Measurements from ENCODE around the gene ZFP69B. TPM values are rescaled to one million over a fixed set of nuclear protein-coding genes. Genes with fewer than 3 reads are reported as not detected.

Gene ZFP69B
- total RNA-seq, 6 experiments from 2014 or later = 0.14 to 1.5 (median 0.87) TPM

GRCh38 chr1:40454873-40455272, 4.6 kb downstream of the ZFP69B start:
- ATAC-seq = no peak
- Histone ChIP-seq H3K4me3 (no peak overlapping the region), H3K27me3 (no peaks in the 10 kb centered on the region), H3K4me1 (peaks cover 0 to 6% (median 0%) of the 10 kb centered on the region in 4 donors), H3K9me3 (peaks cover 0 to 31% (median 4%) of the 10 kb centered on the region in 4 donors), H3K27ac (no peak overlapping the region), H3K36me3 (peaks cover 0 to 4% (median 0%) of the 10 kb centered on the region in 4 donors)
- 100% methylated on average over 1 of the region's 1 CpG for WGBS (ENCODE audit: insufficient coverage, low coverage, low lambda C conversion rate, missing lambda C conversion rate)
- DNase-seq = no peak
- TF ChIP-seq POLR2A (IDR thresholded peaks at IDR 0.05) (no peak), CTCF (IDR thresholded peaks at IDR 0.05) (no peak)
- intact Hi-C loops (cut with DNase I) = no loop called here

DNA sequence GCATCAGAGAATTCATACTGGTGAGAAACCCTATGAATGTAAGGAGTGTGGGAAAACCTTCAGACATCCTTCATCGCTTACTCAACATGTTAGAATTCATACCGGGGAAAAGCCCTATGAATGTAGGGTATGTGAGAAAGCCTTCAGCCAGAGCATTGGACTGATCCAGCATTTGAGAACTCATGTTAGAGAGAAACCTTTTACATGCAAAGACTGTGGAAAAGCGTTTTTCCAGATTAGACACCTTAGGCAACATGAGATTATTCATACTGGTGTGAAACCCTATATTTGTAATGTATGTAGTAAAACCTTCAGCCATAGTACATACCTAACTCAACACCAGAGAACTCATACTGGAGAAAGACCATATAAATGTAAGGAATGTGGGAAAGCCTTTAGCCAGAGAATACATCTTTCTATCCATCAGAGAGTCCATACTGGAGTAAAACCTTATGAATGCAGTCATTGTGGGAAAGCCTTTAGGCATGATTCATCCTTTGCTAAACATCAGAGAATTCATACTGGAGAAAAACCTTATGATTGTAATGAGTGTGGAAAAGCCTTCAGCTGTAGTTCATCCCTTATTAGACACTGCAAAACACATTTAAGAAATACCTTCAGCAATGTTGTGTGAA, 12.8 kb downstream of the ZFP69B start:
- 90% methylated on average over 3 of the region's 3 CpGs for WGBS (ENCODE audit: insufficient coverage, low coverage, low lambda C conversion rate, missing lambda C conversion rate)
- no peaks in the 10 kb centered on the region for H3K27me3 ChIP-seq
- no peak for DNase-seq
- no peak for ATAC-seq
- TF ChIP-seq CTCF (IDR thresholded peaks at IDR 0.05) (no peak), POLR2A (IDR thresholded peaks at IDR 0.05) (no peak)
- no peaks in the 10 kb centered on the region for H3K4me1 ChIP-seq
- intact Hi-C loops (cut with DNase I) = no loop called here
- H3K9me3 ChIP-seq = peaks cover 0 to 61% (median 28%) of the 10 kb centered on the region in 4 donors
- H3K36me3 ChIP-seq = peaks cover 0 to 9% (median 0%) of the 10 kb centered on the region in 4 donors
- H3K4me3 ChIP-seq = no peak overlapping the region
- no peak overlapping the region for H3K27ac ChIP-seq

DNA sequence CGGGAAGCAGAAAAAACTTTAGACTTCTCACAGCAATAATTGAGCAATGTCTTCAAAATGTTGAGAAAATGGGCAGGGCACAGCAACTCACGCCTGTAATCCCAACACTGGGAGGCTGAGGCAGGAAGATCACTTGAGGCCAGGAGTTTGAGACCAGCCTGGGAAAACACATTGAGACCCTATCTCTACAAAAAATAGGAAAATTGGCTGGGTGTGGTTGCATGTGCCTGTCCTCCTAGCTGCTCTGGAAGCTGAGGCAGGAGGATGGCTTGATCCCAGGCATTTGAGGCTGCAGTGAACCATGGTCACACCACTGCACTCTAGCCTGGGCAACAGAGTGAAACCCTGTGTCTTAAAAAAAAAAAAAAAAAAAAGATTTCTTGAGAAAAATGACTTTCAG, 19.1 kb downstream of the ZFP69B start:
- Histone ChIP-seq H3K4me3 (no peak overlapping the region), H3K36me3 (no peaks in the 10 kb centered on the region), H3K9me3 (peaks cover 0 to 40% (median 5%) of the 10 kb centered on the region in 4 donors), H3K4me1 (no peaks in the 10 kb centered on the region), H3K27ac (no peak overlapping the region), H3K27me3 (no peaks in the 10 kb centered on the region)
- intact Hi-C loops (cut with DNase I) = no loop called here
- WGBS (ENCODE audit: insufficient coverage, low coverage, low lambda C conversion rate, missing lambda C conversion rate) = 100% methylated on average over 2 of the region's 2 CpGs
- TF ChIP-seq CTCF (IDR thresholded peaks at IDR 0.05) = no peak
- TF ChIP-seq POLR2A (IDR thresholded peaks at IDR 0.05) = no peak
- DNase-seq (no peak), ATAC-seq (no peak)

DNA sequence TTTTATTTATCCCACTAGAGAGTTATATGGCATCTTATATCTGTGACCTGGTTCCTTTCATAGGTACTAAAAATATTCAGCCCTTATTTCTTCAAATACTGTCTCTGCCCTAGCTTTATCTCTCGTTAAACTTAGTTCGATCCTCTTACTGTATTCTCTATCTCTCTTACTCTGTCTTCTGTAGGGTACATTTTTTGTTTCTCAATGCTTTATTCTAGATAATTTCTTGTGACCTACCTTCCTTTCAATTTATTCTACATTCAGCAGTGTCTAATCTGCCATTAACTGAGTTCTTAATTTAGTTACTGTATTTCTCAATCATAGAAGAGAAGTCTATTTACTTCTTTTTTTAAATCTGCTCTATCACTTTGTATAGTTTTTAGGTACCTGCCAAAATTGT, 25.0 kb downstream of the ZFP69B start:
- Histone ChIP-seq H3K36me3 (no peaks in the 10 kb centered on the region), H3K9me3 (peaks cover 0 to 21% (median 0%) of the 10 kb centered on the region in 4 donors), H3K4me1 (peaks cover 0 to 8% (median 0%) of the 10 kb centered on the region in 4 donors), H3K27me3 (no peaks in the 10 kb centered on the region), H3K27ac (no peak overlapping the region), H3K4me3 (no peak overlapping the region)
- 87% methylated on average over 2 of the region's 2 CpGs for WGBS (ENCODE audit: insufficient coverage, low coverage, low lambda C conversion rate, missing lambda C conversion rate)
- ATAC-seq (no peak), DNase-seq (no peak)
- TF ChIP-seq POLR2A (IDR thresholded peaks at IDR 0.05) (no peak), CTCF (IDR thresholded peaks at IDR 0.05) (no peak)
- intact Hi-C loops (cut with DNase I) = no loop called here

All from right lobe of liver (tissue), 6 donors.